Breast epithelium (tissue), 4 donors: ENCODE data around the gene DBF4. TPM values are rescaled to one million over a fixed set of nuclear protein-coding genes. Genes with fewer than 3 reads are reported as not detected.

Experiments
- DNase-seq, 2 donors: peaks; one replicate each; pipeline ENCODE4 v3.0.0-alpha.2; 2019; ENCODE audit warnings: low spot score in 2 of 2
- H3K27ac ChIP-seq, 2 donors: fragments of 200-600 bp; sonication (generic) in 1 of 2; one replicate each; pipeline ENCODE4 v1.5.1; 2016 to 2019; ENCODE audit warnings: mild to moderate bottlenecking in 1 of 2
- H3K27me3 ChIP-seq, 2 donors: fragments of 200-600 bp; sonication (generic) in 1 of 2; one replicate each; pipeline versions ENCODE4 v1.5.1 to v1.6.0; 2017 to 2019; ENCODE audit warnings: control low read depth in 1 of 2, mild to moderate bottlenecking in 1 of 2
- H3K36me3 ChIP-seq: fragments of 200-600 bp; one replicate; pipeline ENCODE4 v1.5.1; 2019
- H3K4me1 ChIP-seq, 2 donors: fragments of 200-600 bp; sonication (generic); one replicate each; pipeline ENCODE4 v1.5.1; 2016 to 2019; ENCODE audit warnings: control low read depth in 1 of 2
- H3K4me3 ChIP-seq, 3 donors: fragments of 200-600 bp; sonication (generic); 1 replicate in 2 of 3; 2 replicates in 1 of 3; pipeline ENCODE4 v1.5.1; 2016 to 2019; ENCODE audit warnings: mild to moderate bottlenecking in 3 of 3, moderate library complexity in 2 of 3
- H3K9me3 ChIP-seq, 2 donors: fragments of 200-600 bp; sonication (generic) in 1 of 2; one replicate each; pipeline ENCODE4 v1.5.1; 2016 to 2019; ENCODE audit warnings: control low read depth in 1 of 2
- POLR2A ChIP-seq: fragments of 450-650 bp; IDR thresholded peaks from one replicate; pipeline ENCODE4 v1.6.1; 2016; ENCODE audit warnings: antibody characterized with exemption, mild to moderate bottlenecking, moderate library complexity
- POLR2AphosphoS5 ChIP-seq, 3 donors: sonication (generic); formaldehyde crosslinking; IDR thresholded peaks; one replicate each; pipeline ENCODE4 v1.6.1; 2017; ENCODE audit warnings: antibody characterized with exemption in 3 of 3
- intact Hi-C: fragments of 100-400 bp; cut with DNase I; formaldehyde crosslinking; loops from one replicate; pipeline ENCODE4 v1.15.1; 2023; ENCODE audit warnings: low total_unique reads
- total RNA-seq, 3 donors: library from RNA; depleted of rRNA; stranded (reverse); fragments of >200 nt; gene quantifications; one replicate each; pipeline ENCODE4 v1.1.0, GENCODE V29; 2016
- TF ChIP-seq, protein P1 (sequence below), 3 donors: fragments of 450-650 bp; IDR thresholded peaks; one replicate each; pipeline ENCODE4 v1.5.1; 2016 to 2017; ENCODE audit warnings: antibody characterized with exemption in 3 of 3, mild to moderate bottlenecking in 3 of 3, moderate library complexity in 3 of 3

DBF4 gene
- total RNA-seq, 3 donors from 2014 or later, result 10.1 to 18.6 (median 15.7) TPM

DNA sequence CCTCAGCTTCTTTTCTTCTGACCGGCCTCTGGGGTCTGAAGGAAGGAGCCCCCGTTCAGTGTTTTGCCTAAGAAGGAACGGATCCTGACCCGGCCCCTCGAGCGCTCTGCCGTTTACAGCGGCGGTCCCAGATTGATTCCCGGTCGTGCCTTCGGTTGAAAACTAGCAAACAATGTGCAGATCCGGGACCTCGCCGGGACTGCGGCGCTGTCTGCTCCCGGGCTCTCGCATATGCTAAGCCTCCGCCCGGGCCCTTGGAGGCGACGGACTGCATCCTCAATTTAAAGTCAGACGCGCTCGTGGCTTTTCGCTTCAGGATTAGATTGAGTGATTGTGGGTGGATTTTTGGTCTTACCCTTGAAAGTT, 559 bp downstream of the DBF4 start:
- TF ChIP-seq POLR2A, result no peak
- TF ChIP-seq POLR2AphosphoS5 (IDR thresholded peaks at IDR 0.05), result no peak
- TF ChIP-seq, protein P1, sequence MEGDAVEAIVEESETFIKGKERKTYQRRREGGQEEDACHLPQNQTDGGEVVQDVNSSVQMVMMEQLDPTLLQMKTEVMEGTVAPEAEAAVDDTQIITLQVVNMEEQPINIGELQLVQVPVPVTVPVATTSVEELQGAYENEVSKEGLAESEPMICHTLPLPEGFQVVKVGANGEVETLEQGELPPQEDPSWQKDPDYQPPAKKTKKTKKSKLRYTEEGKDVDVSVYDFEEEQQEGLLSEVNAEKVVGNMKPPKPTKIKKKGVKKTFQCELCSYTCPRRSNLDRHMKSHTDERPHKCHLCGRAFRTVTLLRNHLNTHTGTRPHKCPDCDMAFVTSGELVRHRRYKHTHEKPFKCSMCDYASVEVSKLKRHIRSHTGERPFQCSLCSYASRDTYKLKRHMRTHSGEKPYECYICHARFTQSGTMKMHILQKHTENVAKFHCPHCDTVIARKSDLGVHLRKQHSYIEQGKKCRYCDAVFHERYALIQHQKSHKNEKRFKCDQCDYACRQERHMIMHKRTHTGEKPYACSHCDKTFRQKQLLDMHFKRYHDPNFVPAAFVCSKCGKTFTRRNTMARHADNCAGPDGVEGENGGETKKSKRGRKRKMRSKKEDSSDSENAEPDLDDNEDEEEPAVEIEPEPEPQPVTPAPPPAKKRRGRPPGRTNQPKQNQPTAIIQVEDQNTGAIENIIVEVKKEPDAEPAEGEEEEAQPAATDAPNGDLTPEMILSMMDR (IDR thresholded peaks at IDR 0.05), result no peak
- Histone ChIP-seq H3K4me1 (peaks cover 0 to 10% of the 10 kb centered on the region in 2 donors), H3K9me3 (peaks cover 0 to under 1% of the 10 kb centered on the region in 2 donors), H3K36me3 (no peaks in the 10 kb centered on the region), H3K4me3 (peak overlapping the region; percentile 74 to 96 (median 88)), H3K27me3 (no peaks in the 10 kb centered on the region), H3K27ac (peak overlapping the region; percentile 93 to 96)
- intact Hi-C loops, result no loop called here
- DNase-seq, result peak; percentile 42 to 57

DNA sequence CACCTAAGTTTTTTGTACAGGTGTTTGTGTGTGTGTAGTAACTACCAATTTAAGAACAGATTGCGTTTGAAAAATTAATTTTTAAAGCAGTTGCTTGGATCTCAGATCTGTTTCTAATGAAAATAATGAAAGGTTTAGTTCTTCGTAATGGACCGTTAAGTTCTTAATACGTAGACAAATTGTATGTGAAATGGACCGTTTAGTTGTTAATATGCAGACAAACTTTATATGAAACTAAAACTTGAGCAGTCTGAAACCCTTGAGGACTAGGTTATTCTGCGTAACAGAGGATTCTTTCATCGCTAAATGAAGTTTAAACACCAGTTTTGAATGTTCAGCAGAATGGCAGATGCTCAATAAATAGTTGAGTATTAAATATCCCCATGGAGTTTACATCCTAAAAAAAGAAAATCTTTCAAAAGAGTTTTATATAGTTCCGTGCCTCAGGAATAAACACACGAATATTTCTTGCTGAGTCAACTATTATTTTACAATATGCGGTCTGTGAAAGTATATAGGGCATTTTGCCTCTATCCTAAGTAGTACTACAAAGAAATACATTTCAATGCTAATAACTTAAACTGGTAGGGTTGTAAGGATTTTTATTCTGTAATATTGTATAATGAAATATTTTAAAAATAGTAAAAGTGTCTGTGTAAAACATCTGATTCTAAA, 1.2 kb downstream of the DBF4 start:
- intact Hi-C loops, result no loop called here
- Histone ChIP-seq H3K4me3 (peak overlapping the region; percentile 74 to 96 (median 88)), H3K9me3 (no peaks in the 10 kb centered on the region), H3K27ac (peak overlapping the region; percentile 93 to 96), H3K36me3 (no peaks in the 10 kb centered on the region), H3K4me1 (peaks cover 0 to 10% of the 10 kb centered on the region in 2 donors), H3K27me3 (no peaks in the 10 kb centered on the region)
- TF ChIP-seq POLR2A, result no peak
- TF ChIP-seq, protein P1 (IDR thresholded peaks at IDR 0.05), result no peak
- no peak for TF ChIP-seq POLR2AphosphoS5 (IDR thresholded peaks at IDR 0.05)
- DNase-seq, result no peak

DNA sequence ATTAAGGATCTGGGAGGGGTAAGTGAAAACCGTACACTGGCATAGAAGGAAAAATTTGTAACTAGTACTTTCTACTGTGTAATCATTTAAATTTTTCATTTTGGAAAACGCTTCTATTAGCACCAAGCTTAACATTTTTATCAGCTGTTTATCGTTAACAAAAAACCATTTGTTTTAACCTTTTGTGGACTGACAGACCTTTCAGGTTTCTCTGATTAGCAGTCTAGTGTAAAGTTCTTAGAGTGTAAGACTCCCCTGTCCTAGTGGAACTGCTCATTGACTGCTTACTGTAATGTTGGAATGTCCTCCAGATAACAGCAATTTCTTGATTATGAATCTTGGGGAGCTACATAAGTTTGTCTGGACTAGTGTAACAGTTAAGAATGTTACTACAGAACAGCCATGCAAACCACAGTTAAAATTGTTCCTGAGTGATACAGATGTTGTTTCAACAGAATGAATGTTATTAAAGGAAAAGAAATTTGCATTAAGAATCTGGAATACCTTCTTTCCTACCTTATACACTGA, 2.0 kb downstream of the DBF4 start:
- intact Hi-C loops, result no loop called here

DNA sequence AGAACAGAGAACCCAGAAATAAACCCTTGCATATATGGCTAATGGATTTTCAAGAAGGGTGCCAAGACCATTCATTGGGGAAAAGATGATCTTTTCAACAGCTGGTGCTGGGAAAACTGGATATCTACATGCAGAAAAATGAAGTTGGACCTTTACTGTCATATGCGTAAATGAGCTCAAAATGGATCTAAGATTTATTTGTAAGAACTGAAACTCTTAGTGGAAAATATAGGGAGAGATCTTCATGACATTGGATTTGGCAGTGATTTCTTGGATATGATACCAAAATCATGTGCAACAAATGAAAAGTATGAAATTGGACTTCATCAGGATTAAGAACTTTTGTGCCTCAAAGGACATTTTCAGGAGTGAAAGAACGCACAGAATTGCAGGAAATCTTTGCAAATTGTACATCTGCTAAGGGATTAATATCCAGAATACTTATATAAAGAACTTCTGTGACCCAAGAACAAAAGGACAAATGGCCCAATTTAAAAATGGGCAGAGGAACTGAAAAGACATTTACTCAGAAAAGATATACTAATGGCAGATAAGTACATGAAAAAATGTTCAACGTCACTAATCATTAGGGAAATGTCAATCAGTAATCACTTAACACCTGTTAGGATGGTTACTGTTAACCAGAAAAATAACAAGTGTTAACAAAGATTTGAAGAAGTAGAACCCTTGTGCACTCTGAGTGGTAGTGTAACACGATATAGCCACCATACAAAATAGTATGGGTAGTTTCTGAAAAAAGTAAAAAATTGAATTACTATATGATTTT, 6.1 kb downstream of the DBF4 start:
- no peak for DNase-seq
- Histone ChIP-seq H3K4me3 (no peak overlapping the region), H3K36me3 (no peaks in the 10 kb centered on the region), H3K4me1 (no peaks in the 10 kb centered on the region), H3K9me3 (no peaks in the 10 kb centered on the region), H3K27me3 (no peaks in the 10 kb centered on the region), H3K27ac (no peak overlapping the region)
- TF ChIP-seq, protein P1 (IDR thresholded peaks at IDR 0.05), result no peak
- TF ChIP-seq POLR2A, result no peak
- TF ChIP-seq POLR2AphosphoS5 (IDR thresholded peaks at IDR 0.05), result no peak
- intact Hi-C loops, result no loop called here

More for the DNA sequence above, 2.0 kb downstream of the DBF4 start:
- Histone ChIP-seq H3K4me3 (no peak overlapping the region), H3K27ac (no peak overlapping the region), H3K4me1 (peaks cover 0 to 10% of the 10 kb centered on the region in 2 donors), H3K9me3 (no peaks in the 10 kb centered on the region), H3K27me3 (no peaks in the 10 kb centered on the region), H3K36me3 (no peaks in the 10 kb centered on the region)
- TF ChIP-seq POLR2AphosphoS5 (IDR thresholded peaks at IDR 0.05) (no peak), POLR2A (no peak)
- TF ChIP-seq, protein P1 (IDR thresholded peaks at IDR 0.05), result no peak
- DNase-seq, result no peak

DNA sequence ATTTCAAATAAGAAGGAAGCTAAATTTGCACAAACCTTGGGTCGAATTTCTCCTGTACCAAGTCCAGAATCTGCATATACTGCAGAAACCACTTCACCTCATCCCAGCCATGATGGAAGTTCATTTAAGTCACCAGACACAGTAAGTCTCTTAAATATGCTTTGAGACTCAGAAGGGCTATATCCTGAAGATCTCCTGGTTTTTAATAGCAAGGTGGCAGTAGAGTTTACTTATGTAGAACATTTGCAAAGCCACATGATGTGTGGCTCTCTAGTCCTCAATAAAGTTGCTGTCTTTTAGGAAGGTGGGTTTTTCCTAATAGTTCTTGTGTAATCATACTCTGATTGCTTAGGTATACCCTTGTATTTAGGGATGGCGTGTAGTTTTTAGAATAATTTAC, 8.7 kb downstream of the DBF4 start:
- intact Hi-C loops, result no loop called here
- no peaks in the 10 kb centered on the region for H3K4me1 ChIP-seq

More for the DNA sequence above, 8.7 kb downstream of the DBF4 start:
- H3K36me3 ChIP-seq, result no peaks in the 10 kb centered on the region
- H3K27me3 ChIP-seq, result no peaks in the 10 kb centered on the region
- DNase-seq, result no peak
- H3K4me3 ChIP-seq, result no peak overlapping the region
- no peak for TF ChIP-seq POLR2AphosphoS5 (IDR thresholded peaks at IDR 0.05)
- no peak for TF ChIP-seq POLR2A
- TF ChIP-seq, protein P1 (IDR thresholded peaks at IDR 0.05), result no peak
- H3K27ac ChIP-seq, result no peak overlapping the region
- H3K9me3 ChIP-seq, result no peaks in the 10 kb centered on the region
